Measurements from ENCODE around the gene MACROD2. TPM values are rescaled to one million over a fixed set of nuclear protein-coding genes. Genes with fewer than 3 reads are reported as not detected.

The MACROD2 gene
- total RNA-seq, 3 donors from 2014 or later = 3.2 to 7.6 (median 6.4) TPM

GRCh38 chr20:14342918-14343317 is 347.6 kb downstream of the MACROD2 start:
- TF ChIP-seq, protein P1, sequence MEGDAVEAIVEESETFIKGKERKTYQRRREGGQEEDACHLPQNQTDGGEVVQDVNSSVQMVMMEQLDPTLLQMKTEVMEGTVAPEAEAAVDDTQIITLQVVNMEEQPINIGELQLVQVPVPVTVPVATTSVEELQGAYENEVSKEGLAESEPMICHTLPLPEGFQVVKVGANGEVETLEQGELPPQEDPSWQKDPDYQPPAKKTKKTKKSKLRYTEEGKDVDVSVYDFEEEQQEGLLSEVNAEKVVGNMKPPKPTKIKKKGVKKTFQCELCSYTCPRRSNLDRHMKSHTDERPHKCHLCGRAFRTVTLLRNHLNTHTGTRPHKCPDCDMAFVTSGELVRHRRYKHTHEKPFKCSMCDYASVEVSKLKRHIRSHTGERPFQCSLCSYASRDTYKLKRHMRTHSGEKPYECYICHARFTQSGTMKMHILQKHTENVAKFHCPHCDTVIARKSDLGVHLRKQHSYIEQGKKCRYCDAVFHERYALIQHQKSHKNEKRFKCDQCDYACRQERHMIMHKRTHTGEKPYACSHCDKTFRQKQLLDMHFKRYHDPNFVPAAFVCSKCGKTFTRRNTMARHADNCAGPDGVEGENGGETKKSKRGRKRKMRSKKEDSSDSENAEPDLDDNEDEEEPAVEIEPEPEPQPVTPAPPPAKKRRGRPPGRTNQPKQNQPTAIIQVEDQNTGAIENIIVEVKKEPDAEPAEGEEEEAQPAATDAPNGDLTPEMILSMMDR (IDR thresholded peaks at IDR 0.05) = no peak
- DNase-seq = peak in 1 of 3 donors; percentile 40
- peak; percentile 86 for ATAC-seq
- Histone ChIP-seq H3K4me3 (no peak overlapping the region), H3K4me1 (ENCODE audit: low read depth) (no peaks in the 10 kb centered on the region), H3K9me3 (no peaks in the 10 kb centered on the region), H3K36me3 (ENCODE audit: low read depth) (no peaks in the 10 kb centered on the region)
- intact Hi-C loops (cut with DNase I, micrococcal nuclease) = no loop called here

DNA sequence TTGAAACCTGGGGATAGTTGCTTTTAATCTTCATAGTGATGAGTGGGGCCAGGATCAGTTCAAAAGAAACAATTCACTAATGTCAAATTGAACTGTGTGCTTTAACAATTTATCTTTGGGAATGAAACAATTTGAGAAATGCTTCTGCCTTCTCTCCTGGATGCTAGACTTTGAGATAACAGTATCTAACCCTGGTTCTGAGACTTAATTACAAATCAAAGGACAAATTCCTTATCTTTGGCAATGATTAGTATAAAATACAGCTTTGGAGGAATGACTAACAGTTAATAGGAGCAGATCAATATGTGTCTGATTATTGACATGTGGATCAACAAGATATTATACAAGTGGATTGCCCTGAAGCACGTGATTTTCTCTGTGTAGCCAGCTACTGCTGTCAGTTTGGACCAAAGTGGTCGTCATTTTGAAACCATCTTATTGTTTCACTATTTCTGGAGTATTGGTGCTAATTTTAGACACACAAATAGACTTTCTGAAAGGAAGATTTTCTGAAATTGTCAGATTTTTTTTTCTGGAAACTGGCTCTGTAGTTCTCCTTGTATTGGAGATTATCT is 348.3 kb downstream of the MACROD2 start:
- no peaks in the 10 kb centered on the region for H3K4me1 ChIP-seq (ENCODE audit: low read depth)
- DNase-seq (no peak), ATAC-seq (no peak)
- H3K4me3 ChIP-seq = no peak overlapping the region
- H3K36me3 ChIP-seq (ENCODE audit: low read depth) = no peaks in the 10 kb centered on the region
- no peaks in the 10 kb centered on the region for H3K9me3 ChIP-seq
- intact Hi-C loops (cut with DNase I, micrococcal nuclease) = no loop called here
- TF ChIP-seq, protein P1 (IDR thresholded peaks at IDR 0.05) = no peak

GRCh38 chr20:14344746-14345145 is 349.4 kb downstream of the MACROD2 start:
- ATAC-seq (no peak), DNase-seq (no peak)
- Histone ChIP-seq H3K9me3 (no peaks in the 10 kb centered on the region), H3K4me3 (no peak overlapping the region), H3K4me1 (ENCODE audit: low read depth) (no peaks in the 10 kb centered on the region), H3K36me3 (ENCODE audit: low read depth) (no peaks in the 10 kb centered on the region)
- TF ChIP-seq, protein P1 (IDR thresholded peaks at IDR 0.05) = no peak
- intact Hi-C loops (cut with DNase I, micrococcal nuclease) = no loop called here

DNA sequence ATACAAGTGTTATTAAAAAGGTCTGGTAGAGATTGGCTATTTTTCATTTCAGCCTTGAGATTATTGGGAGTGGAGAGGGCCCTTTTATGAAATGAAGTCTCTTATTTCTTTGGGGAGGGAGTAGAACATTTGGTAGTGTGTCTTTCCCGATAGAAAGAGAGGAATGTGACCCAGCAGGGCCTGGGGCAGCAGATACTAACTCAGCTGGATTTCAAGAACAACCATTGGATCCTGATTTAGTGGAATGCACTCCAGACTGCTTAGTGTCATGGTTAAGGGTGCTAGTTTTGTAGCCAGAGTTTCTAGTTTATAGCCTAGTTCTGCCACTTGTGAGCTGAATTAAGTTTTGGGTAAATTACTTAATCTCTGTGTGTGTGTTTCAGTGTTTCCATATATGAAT is 360.5 kb downstream of the MACROD2 start:
- DNase-seq = no peak
- intact Hi-C loops (cut with DNase I, micrococcal nuclease) = no loop called here
- TF ChIP-seq, protein P1 (IDR thresholded peaks at IDR 0.05) = no peak
- no peaks in the 10 kb centered on the region for H3K4me1 ChIP-seq (ENCODE audit: low read depth)
- H3K9me3 ChIP-seq = no peaks in the 10 kb centered on the region
- no peaks in the 10 kb centered on the region for H3K36me3 ChIP-seq (ENCODE audit: low read depth)
- no peak overlapping the region for H3K4me3 ChIP-seq
- ATAC-seq = no peak

GRCh38 chr20:14360416-14360815 is 365.1 kb downstream of the MACROD2 start:
- no peak for DNase-seq
- TF ChIP-seq, protein P1 (IDR thresholded peaks at IDR 0.05) = no peak
- Histone ChIP-seq H3K36me3 (ENCODE audit: low read depth) (no peaks in the 10 kb centered on the region), H3K9me3 (no peaks in the 10 kb centered on the region), H3K4me1 (ENCODE audit: low read depth) (no peaks in the 10 kb centered on the region), H3K4me3 (no peak overlapping the region)
- no peak for ATAC-seq
- intact Hi-C loops (cut with DNase I, micrococcal nuclease) = no loop called here
